ENCODE results near the gene MIOS.

Gene MIOS

DNA sequence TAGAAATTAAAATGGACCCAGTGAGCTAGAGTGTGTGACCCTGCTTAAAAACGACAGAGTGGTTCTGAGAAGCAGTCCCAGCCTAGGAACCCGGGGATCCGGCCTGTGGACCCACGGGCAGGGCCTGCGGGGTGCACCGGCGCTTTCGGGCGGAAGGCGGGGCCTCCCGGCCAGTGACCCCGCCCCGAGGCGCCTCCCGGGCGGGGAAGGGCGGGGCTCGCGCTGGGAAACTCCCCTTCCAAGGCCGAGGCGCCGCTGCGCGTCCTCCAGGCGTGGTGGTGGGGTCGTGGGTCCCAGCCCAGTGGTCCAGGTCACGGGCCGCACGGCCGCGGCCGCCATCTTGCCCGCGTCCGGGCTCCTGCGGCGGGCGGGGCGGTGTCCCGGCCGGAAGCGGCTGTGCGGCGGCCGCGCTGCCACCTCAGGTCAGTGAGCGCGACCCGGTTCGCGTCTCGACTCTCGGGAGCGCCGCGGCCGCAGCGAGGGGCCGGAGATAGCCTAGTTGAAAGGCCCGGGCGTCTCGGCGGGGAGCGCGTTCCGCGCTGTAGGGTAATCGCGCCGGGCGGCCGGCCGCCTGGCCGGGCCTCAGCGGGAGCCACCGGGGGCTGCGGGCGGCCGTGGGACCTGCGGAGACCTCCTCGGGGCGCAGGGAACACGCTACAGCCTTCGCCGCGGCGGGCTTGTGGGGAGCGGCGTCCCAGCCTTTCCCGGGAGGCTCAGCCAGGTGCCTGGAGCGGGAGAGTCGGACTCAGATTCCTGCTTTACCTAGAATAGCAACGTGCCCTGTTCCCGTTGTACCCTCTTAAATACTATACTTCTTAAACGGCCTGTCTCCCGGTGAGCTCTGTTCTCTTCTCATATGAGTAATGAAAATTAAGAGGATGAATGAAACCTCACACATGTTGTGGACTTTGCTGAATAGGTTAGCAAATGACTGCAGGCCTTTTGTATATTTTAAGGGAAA is at the start of gene MIOS:
MIOS (plus strand) TSS at position 234 of the 961 bp plus-strand sequence. CDS start 5,592 bp downstream, outside the sequence.
- DNase-seq (ENCODE audit: low read depth) = peak; percentile 80

DNA sequence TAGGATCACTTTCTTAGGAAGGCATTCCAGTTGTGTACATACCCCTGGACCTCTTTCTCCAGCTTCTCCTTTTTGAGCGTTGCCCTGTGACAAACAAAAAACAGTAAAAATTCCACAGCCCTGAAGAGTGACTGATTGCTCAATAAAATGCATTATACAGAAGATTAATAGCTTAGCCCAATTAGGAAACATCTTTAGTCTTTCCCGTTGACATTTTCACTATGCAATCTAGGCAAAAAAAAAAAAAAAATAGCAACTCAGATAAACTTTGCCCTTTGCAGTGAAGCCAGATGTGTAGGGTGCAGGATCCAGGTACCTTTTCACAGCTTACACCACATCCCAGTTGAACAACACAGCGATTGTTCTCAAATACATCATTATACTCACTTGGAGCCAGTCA is 48.9 kb upstream of the MIOS start:
- DNase-seq (ENCODE audit: low read depth) = peak; percentile 30

DNA sequence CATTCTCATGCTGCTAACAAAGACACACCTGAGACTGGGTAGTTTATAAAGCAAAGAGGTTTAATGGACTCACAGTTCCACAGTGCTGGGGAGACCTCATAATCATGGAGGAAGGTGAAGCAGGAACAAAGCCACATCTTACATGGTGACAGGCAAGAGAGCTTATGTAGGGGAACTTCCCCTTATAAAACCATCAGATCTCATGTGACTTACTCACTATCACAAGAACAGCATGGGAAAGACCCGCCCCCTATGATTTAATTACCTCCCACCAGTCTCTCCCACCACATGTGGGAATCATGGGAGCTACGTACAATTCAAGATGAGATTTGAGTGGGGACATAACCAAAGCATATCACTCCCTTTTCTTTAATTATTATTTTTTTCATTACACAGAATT is 47.6 kb upstream of the MIOS start:
- DNase-seq (ENCODE audit: low read depth) = no peak

DNA sequence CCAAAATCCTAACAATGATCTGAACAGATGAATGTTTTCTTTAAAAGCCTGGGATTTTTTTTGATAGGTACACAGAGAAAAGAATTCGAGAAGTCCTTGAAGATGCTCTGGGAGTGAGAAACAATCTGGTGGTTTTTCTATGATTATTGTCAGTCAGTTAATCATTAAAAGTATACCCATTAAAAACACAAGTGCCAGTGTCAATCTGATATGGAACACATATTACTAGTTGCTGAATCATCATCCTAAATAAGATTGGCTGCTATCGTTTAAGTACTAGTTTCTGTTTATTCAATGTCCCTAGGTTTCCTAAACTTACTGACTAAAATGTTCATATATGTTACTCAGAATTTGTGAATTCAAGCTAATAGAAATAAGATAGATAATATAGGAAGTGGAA is 47.2 kb upstream of the MIOS start:
- no peak for DNase-seq (ENCODE audit: low read depth)

DNA sequence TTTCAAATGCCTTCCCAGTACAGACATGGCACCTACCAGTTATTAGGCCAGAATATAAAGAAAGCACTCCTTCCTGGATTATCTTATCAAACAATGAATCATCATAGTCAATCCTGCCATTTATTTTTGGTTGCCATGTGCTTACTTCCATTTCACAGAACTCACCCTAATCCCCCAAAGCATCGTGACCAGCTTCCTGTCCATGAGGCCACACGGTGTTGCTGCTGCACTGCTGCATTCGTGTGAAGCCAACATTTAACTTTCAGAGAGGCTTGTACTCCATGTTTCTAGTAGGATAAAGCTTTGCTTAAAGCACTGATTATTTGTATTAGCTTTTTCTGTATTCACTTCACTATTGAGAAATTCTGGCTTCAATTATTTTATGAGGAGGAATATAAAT is 45.4 kb upstream of the MIOS start:
- no peak for DNase-seq (ENCODE audit: low read depth)

DNA sequence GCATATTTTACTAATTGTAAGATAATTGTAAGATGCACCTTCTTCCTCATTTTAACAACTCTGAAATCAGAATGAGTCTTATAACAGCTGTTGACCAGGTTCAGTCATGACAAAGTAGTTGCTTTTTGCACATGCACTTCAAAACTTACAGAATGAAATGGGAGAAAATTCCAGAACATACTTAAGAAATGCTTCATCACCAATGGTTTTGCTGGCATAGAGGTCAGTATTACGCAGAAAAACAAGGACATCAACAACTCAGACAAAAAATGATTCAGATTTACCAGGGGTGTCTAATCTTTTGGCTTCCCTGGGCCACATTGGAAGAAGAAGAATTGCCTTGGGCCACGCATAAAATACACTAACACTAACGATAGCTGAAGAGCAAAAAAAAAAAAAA is 44.3 kb upstream of the MIOS start:
- peak; percentile 15 for DNase-seq (ENCODE audit: low read depth)

DNA sequence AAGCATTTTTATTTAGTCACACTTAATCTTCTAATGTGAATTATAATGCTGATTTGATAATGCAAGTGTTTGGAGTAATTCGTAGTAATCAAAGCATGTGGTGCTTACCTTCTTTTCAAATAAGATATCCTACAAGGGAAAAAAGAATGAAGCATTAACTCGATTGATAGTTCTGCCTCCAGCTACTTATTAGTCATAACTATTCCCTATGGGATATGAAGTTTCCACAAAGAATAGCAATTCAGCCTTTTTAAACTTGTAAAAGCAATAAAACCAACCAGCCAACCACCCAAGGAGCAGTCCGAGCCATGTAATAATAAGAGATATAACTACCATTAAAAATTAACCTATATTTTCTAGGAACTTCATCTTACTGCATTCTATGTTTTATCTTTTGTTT is 42.6 kb upstream of the MIOS start:
- DNase-seq (ENCODE audit: low read depth) = no peak

DNA sequence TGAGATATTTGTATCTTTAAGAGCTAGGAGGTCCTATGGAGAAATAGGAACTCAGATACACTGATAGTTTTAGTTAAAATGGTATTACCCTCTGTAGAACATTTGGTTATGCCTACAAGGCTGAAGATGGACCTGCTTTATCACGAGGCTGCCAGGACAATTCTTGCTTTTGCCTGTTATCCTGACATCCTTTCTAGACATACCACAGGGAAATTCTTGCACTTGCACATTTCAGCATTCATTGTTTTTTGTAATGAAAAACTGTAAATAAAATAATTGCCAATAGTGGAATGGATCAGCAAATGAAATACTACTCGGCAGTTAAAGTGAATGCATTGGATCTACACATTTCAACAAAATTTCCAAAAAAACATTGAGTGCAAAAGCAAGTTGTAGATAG is 40.7 kb upstream of the MIOS start:
- DNase-seq (ENCODE audit: low read depth) = no peak

DNA sequence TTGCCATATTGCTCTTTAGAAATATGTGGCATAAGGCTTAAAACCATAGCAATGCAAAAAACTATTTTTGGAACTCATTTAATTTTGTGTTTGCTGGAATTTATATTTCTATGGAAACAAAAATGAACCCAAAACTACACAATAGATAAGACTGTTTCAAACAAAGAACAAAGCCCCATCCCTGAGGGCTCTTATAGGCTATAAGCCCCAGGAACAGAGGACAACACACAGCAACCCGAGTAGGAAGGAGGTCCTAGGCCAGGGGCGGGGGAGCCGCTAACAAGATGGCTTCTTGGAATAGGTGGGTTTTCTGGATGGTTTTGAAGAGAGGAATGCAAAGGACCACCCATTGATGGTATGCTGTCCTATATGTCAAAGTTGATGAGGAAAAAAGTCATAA is 39.6 kb upstream of the MIOS start:
- no peak for DNase-seq (ENCODE audit: low read depth)

DNA sequence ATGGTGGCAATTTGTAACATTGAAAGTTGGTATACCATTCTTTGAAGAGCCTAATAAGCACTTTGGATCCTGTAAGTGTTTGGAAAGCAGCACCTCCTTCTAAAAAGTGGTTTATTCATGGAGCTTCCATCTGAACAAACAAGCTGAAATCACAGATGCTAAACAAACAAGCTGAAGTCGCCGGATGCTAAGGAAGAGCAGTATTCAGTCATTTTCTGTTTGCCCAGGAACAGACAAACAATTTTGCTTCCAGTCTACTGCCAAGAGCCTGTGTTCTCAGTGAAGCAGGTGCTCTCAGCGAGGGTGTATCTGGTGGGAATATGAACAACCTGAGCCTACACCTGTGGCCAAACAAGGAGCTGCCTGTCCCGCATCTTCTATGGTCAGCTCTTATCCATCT is 37.4 kb upstream of the MIOS start:
- no peak for DNase-seq (ENCODE audit: low read depth)

DNA sequence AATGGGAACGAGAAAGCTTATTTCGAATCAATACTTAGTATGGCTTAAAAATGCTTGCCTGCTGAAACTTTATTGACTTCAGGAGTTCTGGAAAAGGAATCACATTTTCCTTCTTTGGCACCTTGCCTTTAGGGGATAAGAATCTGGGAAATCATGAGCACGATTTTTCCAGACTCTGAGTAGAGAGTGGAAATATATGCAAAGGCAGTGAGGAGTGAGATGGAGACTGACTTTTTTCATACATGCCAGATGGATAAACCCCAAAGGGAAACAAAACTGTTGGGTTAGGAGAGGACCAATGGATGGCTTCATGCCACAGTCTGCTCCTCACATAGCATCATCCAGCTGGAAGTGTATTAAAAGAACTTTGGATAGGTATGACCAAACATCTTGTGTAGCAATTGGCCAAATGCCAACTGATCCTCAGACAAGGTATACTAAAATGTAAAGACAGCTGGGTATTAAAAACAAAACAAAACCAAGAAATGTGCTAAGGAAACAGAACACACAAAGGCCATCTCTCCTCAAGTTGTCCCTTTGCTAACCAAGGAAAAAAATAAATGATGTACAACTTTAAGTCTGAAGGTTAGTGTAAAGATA is 32.8 kb upstream of the MIOS start:
- no peak for DNase-seq (ENCODE audit: low read depth)

DNA sequence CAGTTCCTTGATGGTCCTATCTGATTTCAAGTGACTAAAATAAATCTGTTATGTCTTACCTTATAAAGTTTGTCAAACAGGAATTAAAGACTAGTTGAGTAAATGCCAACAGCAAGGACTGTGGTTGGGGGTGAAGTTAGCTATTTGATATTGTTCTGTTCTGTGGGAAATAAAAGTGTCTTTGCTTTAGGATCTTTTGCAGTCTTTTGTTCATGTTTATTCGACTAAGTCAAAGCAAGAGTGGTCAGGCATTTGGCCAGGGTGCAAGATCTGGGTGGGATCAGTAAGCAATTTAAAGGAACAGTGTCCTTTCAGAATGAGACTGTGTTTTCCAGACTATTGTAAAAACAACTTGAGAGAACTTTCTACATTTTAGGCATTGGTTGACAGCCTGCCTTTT is 31.0 kb upstream of the MIOS start, which contains the start of gene COL28A1:
COL28A1 (minus strand) TSS at position 183 of the 400 bp plus-strand sequence. CDS start 2,998 bp downstream, outside the sequence.
- DNase-seq (ENCODE audit: low read depth) = no peak

DNA sequence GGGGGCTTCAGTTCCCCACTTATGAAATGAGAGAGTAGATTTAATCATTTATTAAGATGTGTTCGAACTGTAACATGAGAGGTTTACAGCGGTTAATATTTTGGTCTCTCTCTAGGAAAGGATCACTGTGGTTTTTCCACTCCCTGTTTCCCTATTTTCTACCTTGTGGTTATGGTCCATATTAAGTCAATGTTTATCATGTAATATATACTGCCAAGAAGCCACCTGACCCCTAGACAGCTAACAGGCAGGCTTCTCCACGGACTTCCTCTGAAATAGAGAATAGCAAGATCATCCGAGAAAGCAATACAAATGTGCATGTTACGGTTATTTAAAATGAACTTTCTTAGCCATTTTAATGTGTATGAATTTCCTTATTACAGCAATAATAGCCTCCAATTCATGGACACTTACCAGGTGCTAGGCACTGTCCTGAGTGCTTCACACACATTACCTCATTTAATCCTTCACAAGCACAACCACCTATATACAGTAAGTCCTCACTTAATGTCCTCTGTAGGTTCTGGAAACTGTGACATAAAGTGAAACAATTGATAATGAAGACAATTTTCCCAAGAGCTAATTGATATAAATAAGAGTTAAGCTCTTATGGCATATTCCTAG is 30.2 kb upstream of the MIOS start:
- no peak for DNase-seq (ENCODE audit: low read depth)

DNA sequence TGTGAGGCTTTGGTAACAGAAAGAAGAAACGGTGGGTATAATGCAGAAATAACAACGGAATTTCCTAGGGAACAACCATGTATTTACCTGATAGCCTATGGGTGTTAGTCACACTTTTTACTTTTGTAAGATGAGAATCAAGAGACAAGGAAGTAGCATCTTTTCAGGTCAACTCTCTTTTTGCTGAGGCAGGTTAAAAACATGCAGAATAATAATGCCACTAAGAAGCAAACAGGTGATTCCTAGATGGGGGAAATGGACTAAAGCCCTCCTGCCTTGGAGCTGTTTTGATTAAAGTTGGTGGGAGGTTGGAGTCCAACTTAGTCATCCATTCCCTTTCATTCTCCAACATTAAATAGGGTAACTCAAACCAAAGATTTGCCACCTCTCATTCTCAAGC is 29.0 kb upstream of the MIOS start:
- no peak for DNase-seq (ENCODE audit: low read depth)

DNA sequence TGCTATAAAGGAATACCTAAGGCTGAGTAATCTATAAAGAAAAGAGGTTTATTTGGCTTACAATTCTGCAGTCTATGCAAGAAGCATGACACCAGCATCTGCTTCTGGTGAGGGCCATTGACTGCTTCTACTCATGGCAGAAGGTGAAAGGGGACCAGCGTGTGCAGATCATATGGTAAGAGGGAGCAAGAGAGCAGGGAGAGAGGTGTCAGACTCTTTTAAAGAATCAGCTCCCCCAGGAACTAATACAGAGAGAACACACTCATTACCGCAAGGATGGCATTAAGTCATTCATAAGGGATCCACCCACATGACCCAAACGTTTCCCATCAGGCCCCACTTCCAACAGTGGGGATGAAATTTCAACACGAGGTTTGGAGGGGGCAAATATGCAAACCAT is 27.5 kb upstream of the MIOS start:
- DNase-seq (ENCODE audit: low read depth) = no peak

DNA sequence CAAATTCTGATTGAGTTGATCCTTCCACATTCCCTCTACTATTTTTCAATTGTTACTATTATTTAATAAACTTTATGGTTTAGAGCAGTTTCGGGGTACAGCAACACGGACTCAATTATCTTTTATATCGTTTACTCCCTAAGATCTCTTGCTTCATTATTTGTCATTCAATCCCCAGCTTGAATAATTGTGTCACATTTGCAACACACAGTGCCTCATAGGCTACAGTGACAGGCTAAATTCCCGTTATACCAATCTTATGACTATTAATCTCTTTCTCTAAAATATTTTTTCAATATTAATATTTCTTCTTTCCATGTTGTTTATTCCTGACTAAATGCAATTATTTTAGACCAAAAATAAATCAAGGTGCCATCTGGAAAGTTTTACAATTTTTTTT is 27.0 kb upstream of the MIOS start:
- DNase-seq (ENCODE audit: low read depth) = no peak

DNA sequence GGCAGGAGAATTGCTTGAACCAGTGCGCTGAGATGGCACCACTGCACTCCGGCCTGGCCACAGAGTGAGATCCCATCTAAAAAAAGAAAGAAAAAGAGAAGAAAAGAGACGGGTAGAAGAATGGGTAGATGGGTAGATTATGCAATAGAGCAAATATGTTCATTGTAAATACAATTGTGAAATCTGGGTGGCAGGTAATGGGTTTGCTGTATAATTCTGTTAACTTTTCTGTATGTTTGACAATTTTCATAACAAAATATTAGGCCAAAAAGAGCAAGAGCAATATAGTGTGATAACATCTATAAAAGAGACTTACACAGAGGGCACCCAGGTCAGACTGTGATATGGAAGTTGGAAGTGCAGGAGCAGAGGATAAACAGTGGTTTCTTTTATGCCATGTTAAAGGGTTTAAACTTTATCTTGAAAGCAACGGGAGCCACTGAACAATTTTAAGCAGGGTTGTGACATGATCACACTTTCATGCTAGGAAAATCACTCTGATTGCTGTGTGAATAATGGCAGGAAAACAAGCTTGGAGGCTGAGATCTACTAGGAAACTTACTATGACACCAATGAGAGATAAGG is 24.3 kb upstream of the MIOS start:
- DNase-seq (ENCODE audit: low read depth) = no peak

DNA sequence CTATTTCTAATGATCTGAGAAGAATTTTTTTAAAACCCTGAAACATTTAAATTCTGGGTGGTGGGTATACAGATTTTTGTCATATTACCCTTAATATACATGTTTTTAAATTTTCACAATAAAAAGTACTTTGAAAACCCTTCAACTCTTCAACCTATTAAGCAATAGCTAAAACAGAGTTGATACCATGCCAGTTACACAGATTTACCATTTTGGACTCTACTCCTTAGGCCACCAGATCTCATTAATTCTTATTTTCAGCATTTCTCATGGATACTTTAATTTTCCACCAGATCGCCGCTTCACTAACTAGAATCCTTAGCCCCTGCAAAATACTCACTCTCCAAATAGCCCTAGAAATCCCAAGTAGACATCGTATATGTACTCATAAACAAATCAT is 18.3 kb upstream of the MIOS start:
- DNase-seq (ENCODE audit: low read depth) = no peak

DNA sequence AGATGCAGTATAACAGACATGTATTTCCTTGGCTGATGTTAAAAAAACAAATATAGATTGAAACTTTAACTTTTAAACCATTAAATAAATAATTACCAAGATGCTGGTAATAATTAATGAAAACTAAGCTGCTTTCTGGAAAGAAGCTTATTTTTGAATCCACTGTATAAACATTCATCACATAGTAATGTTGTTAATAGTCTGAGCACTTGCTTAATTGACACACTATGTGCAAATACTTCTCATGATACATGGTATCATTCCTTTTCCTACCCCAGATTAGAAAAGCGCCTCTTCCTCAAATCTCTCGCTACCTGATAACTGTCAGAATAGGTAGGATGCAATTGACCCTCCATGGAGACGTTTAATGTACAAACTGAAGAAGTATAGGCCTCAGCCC is 16.0 kb upstream of the MIOS start:
- no peak for DNase-seq (ENCODE audit: low read depth)

DNA sequence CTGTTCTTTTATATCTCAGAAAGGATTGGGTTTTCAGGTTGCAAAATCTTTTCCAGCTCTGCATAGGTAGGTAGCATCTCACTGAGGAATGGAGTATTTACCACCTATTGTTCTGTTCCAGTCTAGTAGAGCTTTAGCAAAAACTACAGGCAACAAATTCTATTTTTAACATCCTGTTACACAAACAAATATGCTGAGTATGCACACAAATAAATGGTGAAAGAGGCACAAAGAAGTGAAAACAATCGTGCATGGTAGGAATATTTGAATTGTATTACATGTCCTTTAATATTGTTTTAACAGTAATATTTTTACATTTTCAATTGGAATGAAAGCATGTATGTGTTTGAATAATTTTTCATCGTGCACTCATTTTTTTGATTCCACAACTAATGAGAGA is 14.5 kb upstream of the MIOS start:
- DNase-seq (ENCODE audit: low read depth) = no peak

DNA sequence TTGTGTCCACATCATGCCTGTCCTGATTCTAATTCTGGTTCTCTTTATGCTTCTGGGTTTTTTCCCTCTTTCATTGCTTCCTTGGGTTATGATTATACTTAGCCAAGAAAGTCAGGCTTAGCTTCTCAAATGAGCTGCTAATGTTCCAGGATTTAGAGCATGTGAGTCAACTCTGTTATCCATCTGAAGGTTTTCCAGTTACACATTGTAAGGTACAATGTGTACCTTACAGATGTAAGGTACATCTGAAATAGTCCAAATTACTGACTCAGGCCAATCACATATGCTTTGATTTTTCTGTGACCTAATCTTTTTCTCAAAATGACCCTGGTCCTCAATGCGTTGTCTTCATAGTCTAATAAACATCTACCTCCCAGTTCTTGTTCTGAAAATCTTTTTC is 13.3 kb upstream of the MIOS start:
- peak; percentile 22 for DNase-seq (ENCODE audit: low read depth)

DNA sequence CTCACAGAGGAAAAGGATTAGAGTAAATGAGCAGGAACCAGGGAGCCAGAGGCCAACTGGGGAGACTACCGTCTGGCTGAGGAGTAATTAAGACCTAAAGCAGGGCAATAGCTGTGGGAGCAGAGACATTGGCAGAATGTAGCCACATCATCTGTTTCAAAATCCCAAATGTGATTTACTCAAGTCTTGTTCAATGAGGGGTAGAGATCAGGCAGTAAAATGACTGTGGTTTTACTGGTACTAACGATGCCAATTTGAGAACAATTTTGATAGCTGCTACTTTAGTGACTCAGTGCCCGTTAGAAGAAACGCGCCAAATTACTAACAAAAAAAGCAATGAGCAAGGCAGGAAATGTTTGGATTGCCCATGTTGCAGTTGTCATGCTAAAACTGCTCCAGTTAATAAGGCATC is 12.7 kb upstream of the MIOS start:
- DNase-seq (ENCODE audit: low read depth) = peak; percentile 96

Data from EH (cell line).